GM12874 (cell line): ENCODE measurements around the gene SLC16A3.

ENCODE experiments used
- TF ChIP-seq, protein P1 (sequence below): IDR thresholded peaks from 2 replicates; pipeline ENCODE4 v1.5.1; 2011; ENCODE audit warnings: low read depth, mild to moderate bottlenecking, control low read depth, low read length, moderate library complexity; ENCODE audit not compliant: insufficient read depth

Gene SLC16A3

DNA sequence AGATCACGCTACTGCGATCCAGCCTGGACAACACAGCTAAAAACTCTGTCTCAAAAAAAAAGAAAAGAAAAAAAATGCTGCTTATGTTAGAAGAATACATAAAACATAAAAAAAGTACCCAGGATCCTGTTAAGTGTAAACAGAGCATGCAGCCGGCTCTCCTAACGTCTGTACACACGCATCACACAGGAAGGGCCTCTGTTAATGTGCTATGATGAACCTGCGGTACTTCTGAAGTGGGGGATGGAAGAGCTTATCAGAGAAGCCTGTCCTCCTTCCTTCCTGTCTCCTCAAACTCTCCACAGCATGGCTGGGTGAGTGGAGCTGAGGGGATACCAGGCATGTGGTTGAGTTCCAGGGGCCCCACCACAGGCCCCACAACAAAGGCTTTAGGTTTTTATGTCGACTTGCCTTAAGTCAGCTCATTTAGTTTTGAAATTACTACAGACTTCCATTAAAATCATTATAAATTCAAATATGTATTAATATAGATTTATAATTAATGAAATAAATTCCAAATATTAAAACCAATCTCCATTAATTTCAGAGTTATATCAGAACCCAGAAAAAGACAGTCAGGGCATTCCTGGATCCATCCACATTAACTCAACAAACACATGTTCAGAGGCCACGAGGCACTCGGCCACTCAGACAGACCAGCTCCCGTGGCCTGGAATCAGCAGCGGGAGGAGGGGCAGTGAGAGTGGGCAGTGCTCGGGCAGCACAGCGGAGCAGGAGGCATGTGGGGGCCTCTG, 27.9 kb upstream of the SLC16A3 start:
- TF ChIP-seq, protein P1, sequence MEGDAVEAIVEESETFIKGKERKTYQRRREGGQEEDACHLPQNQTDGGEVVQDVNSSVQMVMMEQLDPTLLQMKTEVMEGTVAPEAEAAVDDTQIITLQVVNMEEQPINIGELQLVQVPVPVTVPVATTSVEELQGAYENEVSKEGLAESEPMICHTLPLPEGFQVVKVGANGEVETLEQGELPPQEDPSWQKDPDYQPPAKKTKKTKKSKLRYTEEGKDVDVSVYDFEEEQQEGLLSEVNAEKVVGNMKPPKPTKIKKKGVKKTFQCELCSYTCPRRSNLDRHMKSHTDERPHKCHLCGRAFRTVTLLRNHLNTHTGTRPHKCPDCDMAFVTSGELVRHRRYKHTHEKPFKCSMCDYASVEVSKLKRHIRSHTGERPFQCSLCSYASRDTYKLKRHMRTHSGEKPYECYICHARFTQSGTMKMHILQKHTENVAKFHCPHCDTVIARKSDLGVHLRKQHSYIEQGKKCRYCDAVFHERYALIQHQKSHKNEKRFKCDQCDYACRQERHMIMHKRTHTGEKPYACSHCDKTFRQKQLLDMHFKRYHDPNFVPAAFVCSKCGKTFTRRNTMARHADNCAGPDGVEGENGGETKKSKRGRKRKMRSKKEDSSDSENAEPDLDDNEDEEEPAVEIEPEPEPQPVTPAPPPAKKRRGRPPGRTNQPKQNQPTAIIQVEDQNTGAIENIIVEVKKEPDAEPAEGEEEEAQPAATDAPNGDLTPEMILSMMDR, result no peak

DNA sequence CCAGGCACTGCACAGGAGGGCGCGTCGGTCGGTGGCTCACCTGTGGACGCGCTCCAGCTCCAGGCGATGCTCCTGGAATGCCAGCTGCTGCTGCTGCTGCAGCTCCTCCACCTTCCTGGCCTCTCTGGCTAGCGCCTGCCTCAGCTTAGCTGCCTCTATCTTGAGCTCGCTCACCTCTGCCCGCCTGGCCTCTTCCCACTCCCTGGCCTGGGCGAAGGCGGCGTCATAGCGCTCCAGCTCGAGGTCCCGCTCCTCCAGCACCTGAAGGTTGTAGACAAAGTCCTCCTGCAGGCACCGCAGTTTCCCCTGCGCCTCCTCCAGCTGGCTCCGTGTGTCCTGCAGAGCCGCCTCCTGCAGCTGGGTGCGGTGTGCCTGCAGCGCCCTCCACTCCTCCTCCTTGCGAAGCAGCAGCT, 27.3 kb upstream of the SLC16A3 start:
- TF ChIP-seq, protein P1, result no peak

DNA sequence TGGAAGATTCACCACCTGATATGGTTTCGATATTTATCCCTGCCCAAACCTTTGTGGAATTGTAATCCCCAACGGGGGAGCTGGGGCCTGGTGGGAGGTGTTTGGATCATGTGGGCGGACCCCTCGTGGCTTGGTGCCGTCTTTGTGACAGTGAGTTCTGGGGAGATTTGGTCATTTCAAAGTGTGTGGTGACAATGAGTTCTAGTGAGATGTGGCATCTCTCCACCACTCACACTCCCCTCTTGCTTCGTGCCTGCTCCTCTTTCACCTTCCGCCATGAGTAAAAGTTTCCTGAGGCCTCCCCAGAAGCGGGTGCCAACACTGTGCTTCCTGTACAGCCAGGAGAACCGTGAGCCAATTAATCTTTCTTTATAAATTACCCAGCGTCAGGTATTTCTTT, 25.9 kb upstream of the SLC16A3 start:
- TF ChIP-seq, protein P1, result no peak

DNA sequence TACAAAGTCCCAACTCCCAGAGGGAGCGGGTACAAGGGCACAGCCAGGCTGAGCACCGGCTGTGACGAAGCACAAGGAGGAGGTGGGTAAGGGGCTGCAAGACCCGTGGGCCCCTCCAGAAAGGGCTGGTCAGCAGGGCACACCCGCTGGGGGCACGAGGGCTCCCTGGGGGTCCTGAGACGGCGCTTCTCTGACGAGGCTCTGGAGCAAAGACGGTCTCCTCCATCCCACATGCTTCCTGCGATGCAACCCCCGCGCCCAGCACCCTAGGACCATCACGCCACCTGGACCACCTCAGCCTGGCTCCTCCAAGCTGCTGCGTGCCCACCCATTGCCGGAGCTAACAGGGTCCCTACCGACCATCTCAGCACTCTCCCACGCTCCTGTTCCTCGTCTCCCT, 24.9 kb upstream of the SLC16A3 start:
- TF ChIP-seq, protein P1, result no peak

DNA sequence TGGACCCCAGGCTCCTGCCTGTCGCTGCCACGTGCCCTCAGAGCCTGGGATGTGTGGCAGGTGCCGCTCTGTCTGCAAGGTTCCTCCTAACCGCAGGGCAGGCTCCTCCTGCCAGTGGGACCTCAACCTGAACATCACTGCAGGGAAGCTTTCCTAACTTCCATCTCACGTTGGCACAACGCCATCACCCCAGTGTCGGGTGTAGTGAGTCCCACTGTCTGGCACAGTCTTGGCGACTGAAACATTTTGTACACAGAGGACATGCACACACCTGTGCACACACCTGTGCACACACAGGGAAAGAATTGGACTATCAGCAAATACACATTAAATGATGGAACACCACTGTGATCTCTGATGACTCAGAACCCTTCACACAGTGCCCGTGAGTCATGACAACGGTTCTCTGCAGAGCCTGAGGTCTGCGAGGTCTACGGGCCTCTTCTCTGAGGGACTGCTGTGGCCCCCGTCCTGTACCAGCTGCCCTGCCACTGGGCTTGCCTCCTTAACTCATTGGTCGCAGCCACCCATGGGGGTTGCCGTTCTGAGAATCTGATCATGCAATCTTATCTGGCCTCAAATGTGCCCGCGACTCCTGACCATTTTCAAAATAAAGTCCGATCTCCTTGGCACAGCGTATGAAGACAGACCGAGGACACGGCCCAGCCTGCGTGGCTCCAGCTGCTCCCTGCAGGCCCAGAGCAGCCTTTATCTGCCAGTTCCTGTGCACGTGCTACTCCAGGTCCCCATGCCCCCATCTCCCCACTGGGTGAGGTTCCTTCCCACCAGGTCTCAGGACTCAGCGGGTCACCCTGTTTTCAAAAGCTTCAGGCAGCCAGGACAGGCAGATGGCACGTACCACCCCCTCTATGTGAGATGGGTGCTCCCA, 23.8 kb upstream of the SLC16A3 start:
- TF ChIP-seq, protein P1, result no peak

DNA sequence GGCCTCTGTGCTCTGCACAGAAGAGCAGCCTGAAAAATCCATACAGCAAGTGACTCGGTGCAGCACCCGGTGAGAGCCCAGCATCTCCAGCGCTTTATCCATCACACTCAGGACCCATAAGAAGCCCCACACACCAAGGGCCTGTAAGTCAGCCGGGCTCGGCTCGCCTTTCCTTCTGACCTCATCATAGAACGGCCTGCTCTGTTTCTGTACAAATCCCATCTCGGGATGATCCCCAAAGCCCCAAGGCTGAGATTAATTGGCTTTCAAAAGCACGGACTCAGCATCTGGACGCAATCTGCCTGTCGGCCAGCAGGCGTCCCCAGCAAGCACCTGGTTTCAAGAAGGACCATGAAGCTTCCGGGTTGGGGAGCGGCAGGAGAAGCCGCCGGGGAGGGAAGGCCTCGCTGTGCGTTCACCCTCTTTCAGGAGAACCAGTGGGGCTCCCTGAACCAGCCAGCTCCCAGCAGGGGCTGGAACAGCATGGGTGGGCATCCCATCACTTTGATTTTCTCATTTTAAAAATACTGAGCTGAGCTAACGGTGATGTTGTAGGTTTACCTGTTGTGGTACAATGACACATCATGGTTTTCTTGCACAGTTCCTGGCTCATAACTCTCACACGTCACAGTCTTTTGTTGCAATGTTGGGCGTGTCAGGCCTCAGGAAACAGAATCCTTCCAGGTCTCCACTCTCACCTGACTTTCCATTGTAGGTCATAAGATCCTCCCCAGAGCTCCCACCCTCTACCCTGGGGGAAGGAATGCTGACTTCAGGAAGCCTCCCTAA, 22.9 kb upstream of the SLC16A3 start:
- TF ChIP-seq, protein P1, result peak; percentile 93
